ENCODE data around the gene SNRPD3.

DNA sequence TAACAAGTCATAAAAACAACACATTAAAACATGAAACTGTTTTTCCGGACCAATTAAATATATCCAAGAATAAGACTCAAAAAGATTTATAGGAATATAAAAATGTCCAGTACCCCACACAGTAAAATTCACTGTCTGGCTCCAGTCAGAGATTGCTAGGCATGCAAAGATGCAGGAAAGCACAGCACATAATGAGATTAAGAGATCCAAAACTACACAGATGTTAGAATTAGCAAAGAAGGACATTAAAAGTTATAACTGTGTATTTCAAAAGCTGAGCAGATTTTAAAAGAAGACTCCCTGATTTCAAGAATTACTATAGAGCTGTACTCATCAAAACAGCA is 23.4 kb downstream of the SNRPD3 start:
- no peak for TF ChIP-seq KLF16 (IDR thresholded peaks at IDR 0.05)
- no peak for TF ChIP-seq TFE3 (CRISPR knock-in tag; IDR thresholded peaks at IDR 0.05)
- TF ChIP-seq IFI16 (CRISPR knock-in tag; IDR thresholded peaks at IDR 0.05) = no peak
- no peak for TF ChIP-seq ZNF395 (CRISPR knock-in tag; IDR thresholded peaks at IDR 0.05)
- no peak for TF ChIP-seq NR1H2 (CRISPR knock-in tag; IDR thresholded peaks at IDR 0.05)
- TF ChIP-seq L3MBTL2 (IDR thresholded peaks at IDR 0.05) = no peak
- no peak for TF ChIP-seq ZNF324 (CRISPR knock-in tag; IDR thresholded peaks at IDR 0.05)
- TF ChIP-seq CTCF (IDR thresholded peaks at IDR 0.05 in 2 of 3, conservative IDR thresholded peaks at IDR 0.05 in 1 of 3; ENCODE audit: insufficient read depth in 2 of 3, low read depth in 1 of 3, low read length in 3 of 3) = no peak
- no peak for TF ChIP-seq MCM5 (IDR thresholded peaks at IDR 0.05; ENCODE audit: low read depth)
- TF ChIP-seq ZNF263 (CRISPR knock-in tag; IDR thresholded peaks at IDR 0.05; ENCODE audit: borderline replicate concordance) = no peak
- no peak for TF ChIP-seq SMARCE1 (IDR thresholded peaks at IDR 0.05)
- no peak for TF ChIP-seq ZFX (CRISPR knock-in tag; IDR thresholded peaks at IDR 0.05)
- TF ChIP-seq ZNF124 (CRISPR knock-in tag; IDR thresholded peaks at IDR 0.05) = no peak
